HG02938 (cell line): ENCODE measurements around the gene SLC6A19.

Source experiments
- ATAC-seq: cut with Tn5 transposase; IDR thresholded peaks from one replicate; pipeline ENCODE4 v1.9.1; 2021; ENCODE audit warnings: mild to moderate bottlenecking, moderate library complexity; ENCODE audit not compliant: unreplicated experiment

Gene SLC6A19

GRCh38 chr5:1241509-1242080, 40.2 kb downstream of the SLC6A19 start:
- ATAC-seq: no peak

DNA sequence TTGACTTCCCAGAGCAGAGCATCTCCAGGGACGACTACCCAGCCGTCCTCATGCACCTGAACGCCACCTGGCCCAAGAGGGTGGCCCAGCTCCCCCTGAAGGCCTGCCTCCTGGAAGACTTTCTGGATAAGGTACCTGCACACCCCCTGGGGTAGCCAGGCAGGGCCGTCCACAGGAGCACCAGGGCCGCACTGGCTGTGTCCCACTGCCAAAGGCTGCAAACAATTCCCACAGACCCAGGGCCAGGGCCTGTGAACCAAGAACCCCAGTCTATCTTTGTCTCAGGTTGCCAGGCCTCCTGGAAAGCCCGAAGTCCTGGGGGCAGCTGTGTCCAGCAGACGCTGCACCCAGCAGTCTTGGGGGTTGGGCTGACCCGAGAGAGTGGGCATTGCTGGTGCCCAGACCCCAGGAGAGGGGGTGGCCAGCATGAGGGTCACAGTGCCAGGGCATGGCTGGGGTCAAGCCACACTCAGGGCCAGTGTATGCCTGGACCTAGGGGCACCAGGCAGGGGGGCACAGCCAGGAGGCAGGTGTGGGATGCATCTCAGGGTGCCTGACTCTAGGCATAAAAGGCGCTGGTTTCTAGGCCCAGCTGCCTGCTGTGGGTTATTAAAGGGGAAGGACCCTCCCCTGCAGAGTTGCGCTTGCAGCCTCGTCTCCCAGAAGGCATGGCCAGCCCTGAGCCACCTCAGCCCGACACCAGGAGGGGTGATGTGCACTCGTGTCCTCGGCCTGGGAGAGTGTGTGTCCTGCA, 41.5 kb downstream of the SLC6A19 start:
- ATAC-seq: no peak

- ATAC-seq: no peak
Observed at GRCh38 chr5:1243487-1244130, 42.2 kb downstream of the SLC6A19 start.

- ATAC-seq: no peak
Observed at GRCh38 chr5:1244255-1244654, 42.9 kb downstream of the SLC6A19 start.

- no peak for ATAC-seq
Observed at GRCh38 chr5:1244976-1245375, 43.6 kb downstream of the SLC6A19 start.

- no peak for ATAC-seq
Observed at GRCh38 chr5:1245905-1246576, 44.6 kb downstream of the SLC6A19 start.

DNA sequence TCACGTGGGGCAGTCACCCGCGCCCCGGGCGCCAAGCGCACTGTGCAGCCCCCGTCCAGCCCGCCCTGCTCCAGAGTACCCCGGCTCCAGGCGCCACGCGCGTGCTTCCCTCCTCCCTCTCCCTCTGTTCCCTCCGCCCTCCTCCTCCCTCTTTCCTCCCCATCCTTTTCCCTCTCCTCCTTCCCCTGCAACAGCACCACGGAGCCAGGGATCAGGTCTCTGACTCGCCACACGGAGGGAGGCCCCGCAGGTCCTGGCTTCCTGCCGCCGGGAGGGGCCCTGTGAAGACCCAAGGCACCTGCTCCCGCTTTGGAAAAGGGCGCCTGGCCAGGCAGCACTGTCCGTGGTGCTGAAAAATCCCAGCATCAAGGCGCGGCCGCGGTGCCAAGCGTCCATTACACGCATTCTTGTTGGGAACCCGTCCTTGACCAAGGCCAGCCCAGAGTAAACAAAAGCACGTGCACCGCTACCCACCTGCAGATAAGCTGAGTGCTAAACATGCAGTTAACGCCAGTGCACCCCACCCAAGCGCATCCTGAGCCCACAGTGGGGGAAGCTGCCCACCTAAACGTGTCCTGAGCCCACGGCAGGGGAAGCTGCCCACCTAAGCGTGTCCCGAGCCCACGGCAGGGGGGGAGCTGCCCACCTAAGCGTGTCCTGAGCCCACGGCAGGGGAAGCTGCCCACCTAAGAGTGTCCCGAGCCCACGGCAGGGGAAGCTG, 45.5 kb downstream of the SLC6A19 start:
- ATAC-seq: no peak

- ATAC-seq: no peak
Observed at GRCh38 chr5:1247811-1248210, 46.4 kb downstream of the SLC6A19 start.

- ATAC-seq: no peak
Observed at GRCh38 chr5:1249366-1250280, 48.2 kb downstream of the SLC6A19 start.

- ATAC-seq: no peak
Observed at GRCh38 chr5:1251678-1252580, 50.5 kb downstream of the SLC6A19 start.

DNA sequence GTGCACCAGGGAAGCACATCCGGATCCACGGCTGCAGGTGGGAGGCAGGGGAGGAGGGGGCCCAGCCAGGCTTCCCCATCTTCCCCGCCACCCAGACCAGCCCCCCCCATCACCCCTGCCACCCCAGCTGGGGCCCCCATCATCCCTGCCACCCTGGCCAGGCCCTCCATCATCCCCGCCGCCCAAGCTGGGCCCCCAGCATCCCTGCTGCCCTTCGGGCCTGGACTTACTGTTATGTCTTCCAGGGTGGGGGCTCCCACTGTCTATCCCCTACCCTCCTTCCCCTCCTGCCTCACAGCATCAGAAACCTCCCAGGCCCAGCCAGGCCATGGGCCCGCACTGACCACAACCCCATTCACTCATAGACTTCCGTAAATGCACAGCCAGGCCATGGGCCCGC, 51.3 kb downstream of the SLC6A19 start:
- ATAC-seq: no peak

- no peak for ATAC-seq
Observed at GRCh38 chr5:1253456-1254105, 52.2 kb downstream of the SLC6A19 start.

DNA sequence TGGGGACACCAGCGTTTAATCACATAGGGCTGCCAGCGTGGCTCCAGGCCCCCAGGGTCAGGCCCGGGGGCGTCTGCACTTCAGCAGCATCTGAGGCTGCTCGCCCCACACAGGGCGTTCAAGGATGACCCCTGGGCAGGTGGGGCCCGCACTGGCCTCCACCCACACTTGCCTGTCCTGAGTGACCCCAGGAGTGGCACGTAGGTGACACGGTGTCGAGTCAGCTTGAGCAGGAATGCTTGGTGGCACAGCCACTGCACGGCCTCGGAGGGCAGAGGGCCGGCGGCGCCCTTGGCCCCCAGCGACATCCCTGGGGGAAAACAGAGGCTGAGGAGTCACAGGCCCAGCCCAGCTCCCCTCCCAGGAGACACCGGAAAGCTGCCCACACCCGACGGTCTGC, 52.8 kb downstream of the SLC6A19 start:
- ATAC-seq: no peak

GRCh38 chr5:1255081-1255561, 53.7 kb downstream of the SLC6A19 start:
- no peak for ATAC-seq

DNA sequence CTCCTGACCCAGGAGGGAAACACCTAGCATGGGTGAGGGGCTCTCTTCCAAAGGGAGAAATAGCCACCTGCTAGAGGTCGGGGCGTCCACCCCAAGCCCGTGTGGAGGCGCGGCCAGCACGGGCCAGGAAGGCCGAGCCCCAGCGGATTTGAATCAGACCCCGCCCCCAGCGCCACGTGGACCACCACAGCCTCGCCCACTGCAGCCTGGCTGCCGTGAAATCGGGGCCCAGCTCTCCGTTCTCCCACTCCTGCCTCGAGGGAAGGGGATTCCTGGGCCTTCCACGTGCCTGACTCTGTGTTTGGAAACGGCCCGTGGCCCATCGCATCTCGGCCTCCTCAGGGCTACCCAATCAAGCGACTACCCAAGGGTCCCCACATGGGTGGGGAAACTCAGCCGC, 55.4 kb downstream of the SLC6A19 start:
- ATAC-seq: no peak

DNA sequence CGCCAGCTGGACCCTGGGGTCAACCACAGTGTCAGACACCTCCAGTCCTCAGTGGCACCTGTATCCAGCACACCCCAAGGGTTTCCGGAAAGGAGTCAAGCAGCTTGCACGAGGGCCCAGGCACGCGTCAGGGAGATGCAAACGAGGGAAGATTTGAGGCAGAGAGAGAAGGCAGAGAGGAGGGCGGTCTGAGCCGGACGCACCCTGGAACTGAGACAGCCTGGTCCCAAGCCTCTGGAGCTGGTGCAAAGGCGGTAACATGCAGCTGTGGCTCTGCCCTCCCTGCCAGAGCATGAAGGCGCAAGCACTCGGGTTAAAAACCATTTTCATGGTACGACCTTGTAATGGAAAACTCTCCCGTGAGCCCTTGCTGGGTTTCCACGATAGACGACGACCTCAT, 56.0 kb downstream of the SLC6A19 start:
- ATAC-seq: no peak

DNA sequence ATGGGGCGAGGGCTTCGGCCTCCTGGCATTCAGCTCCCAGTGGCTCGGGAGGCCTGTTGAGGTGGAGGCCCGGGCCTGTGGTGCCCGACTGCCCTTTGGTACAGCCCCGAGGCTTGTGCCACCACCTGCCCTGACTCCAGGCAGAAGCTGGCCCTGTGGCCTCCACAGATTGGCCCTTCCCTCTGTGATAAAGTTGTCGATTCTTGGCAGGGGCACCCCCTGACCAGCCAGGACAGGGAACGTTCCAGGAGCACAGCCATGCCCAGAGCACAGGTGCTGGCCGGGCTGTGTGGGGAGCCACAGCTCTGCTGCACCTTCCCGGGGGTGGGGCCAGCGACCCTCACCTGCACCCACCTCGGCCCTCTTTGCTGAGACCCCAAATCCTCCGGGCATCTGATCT, 56.4 kb downstream of the SLC6A19 start:
- ATAC-seq: no peak

DNA sequence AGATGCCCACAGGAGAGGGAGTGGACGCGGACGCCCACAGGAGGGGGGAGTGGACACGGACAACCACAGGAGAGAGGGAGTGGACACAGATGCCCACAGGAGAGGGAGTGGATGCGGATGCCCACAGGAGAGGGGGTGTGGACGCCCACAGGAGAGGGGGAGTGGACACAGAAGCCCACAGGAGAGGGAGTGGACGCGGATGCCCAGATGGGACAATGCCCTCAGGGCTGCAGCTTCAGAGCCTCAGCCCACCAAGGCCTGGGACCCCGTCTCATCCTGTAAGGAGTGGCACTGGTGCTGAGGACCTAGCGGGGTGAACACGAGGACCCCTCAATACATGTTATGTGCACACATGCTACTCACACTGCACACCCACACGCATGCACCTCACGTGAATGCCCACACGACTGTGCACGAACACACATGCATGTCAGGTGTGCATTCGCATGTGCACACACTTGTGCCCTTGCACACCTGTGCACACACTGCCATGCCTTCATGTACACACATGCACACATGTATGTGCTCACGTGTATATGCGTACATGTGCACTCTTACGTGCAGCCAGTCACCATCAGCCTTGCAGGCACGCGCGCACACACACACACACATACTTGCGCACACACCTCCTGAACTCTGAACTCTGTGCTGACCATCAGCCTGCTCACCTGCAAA, 58.5 kb downstream of the SLC6A19 start:
- ATAC-seq: no peak
